Activated CD4-positive, CD25-positive, alpha-beta regulatory T cell (primary cell): ENCODE data around the gene TET1.
"Not testable (repeated sequence)": the region's sequence is repeated elsewhere in the genome, so short reads cannot be mapped to it uniquely, and the experiment has no call there.

Source experiments
- DNase-seq, 4 experiments: peaks; one replicate each; lab custom pipeline; 2025; lab: John Stamatoyannopoulos, UW

Gene TET1

GRCh38 chr10:68613974-68614373, 53.8 kb downstream of the TET1 start:
- DNase-seq: not testable (repeated sequence)

- not testable (repeated sequence) for DNase-seq
These were observed 57.6 kb downstream of the TET1 start for GRCh38 chr10:68617691-68618090.

- no peak for DNase-seq
These were observed 58.1 kb downstream of the TET1 start for GRCh38 chr10:68618234-68618633.

- DNase-seq: no peak
These were observed 59.5 kb downstream of the TET1 start for GRCh38 chr10:68619595-68619994.

- no peak for DNase-seq
These were observed 65.3 kb downstream of the TET1 start for GRCh38 chr10:68625316-68625921.

GRCh38 chr10:68628576-68629127, 68.5 kb downstream of the TET1 start:
- DNase-seq: no peak

GRCh38 chr10:68632271-68632560, 72.1 kb downstream of the TET1 start:
- DNase-seq: not testable (repeated sequence)

GRCh38 chr10:68633281-68633680, 73.1 kb downstream of the TET1 start:
- no peak for DNase-seq

- DNase-seq: no peak
These were observed 73.8 kb downstream of the TET1 start for GRCh38 chr10:68633816-68634466.

- DNase-seq: no peak
These were observed 76.2 kb downstream of the TET1 start for GRCh38 chr10:68636335-68636734.

- DNase-seq: not testable (repeated sequence)
These were observed 83.4 kb downstream of the TET1 start for GRCh38 chr10:68643550-68643949.

- DNase-seq: no peak
These were observed 87.7 kb downstream of the TET1 start for GRCh38 chr10:68647672-68648341.

- no peak for DNase-seq
These were observed 95.5 kb downstream of the TET1 start for GRCh38 chr10:68655620-68656126.

GRCh38 chr10:68665841-68666240, 105.7 kb downstream of the TET1 start:
- no peak for DNase-seq

- DNase-seq: no peak
These were observed 106.2 kb downstream of the TET1 start for GRCh38 chr10:68666280-68666760.

- DNase-seq: no peak
These were observed 108.1 kb downstream of the TET1 start for GRCh38 chr10:68668231-68668630.

GRCh38 chr10:68668972-68669371, 108.8 kb downstream of the TET1 start:
- DNase-seq: no peak

GRCh38 chr10:68684413-68684812, 124.3 kb downstream of the TET1 start:
- DNase-seq: no peak

GRCh38 chr10:68696018-68696417, 135.9 kb downstream of the TET1 start:
- DNase-seq: no peak

- no peak for DNase-seq
These were observed 137.0 kb downstream of the TET1 start for GRCh38 chr10:68697106-68697505.

- no peak for DNase-seq
These were observed 140.1 kb downstream of the TET1 start for GRCh38 chr10:68700197-68700596.

GRCh38 chr10:68705548-68705947, 145.4 kb downstream of the TET1 start:
- DNase-seq: no peak

GRCh38 chr10:68708987-68709386, 148.8 kb downstream of the TET1 start:
- not testable (repeated sequence) for DNase-seq
